Esophagus (tissue), 2 donors: ENCODE measurements around the gene SACM1L. TPM values are rescaled to one million over a fixed set of nuclear protein-coding genes. Genes with fewer than 3 reads are reported as not detected.

ENCODE experiments used
- H3K27ac ChIP-seq, 2 donors: one replicate each; pipeline ENCODE4 v1.5.1; 2013; ENCODE audit warnings: low read depth in 2 of 2, mild to moderate bottlenecking in 2 of 2, inconsistent platforms in 1 of 2, low read length in 1 of 2, moderate library complexity in 1 of 2
- H3K27me3 ChIP-seq, 2 donors: one replicate each; pipeline ENCODE4 v1.6.1; 2013; ENCODE audit warnings: low read length in 2 of 2, control low read depth in 1 of 2, mild to moderate bottlenecking in 1 of 2; ENCODE audit not compliant: insufficient read depth in 2 of 2, control insufficient read depth in 1 of 2
- H3K36me3 ChIP-seq, 2 donors: one replicate each; pipeline ENCODE4 v1.6.1; 2013; ENCODE audit warnings: low read length in 1 of 2; ENCODE audit not compliant: control insufficient read depth in 2 of 2, insufficient read depth in 2 of 2
- H3K4me1 ChIP-seq, 2 donors: one replicate each; pipeline ENCODE4 v1.6.1; 2013; ENCODE audit warnings: low read length in 1 of 2; ENCODE audit not compliant: control insufficient read depth in 2 of 2, insufficient read depth in 2 of 2
- H3K4me3 ChIP-seq, 2 donors: one replicate each; pipeline ENCODE4 v1.5.1; 2013; ENCODE audit warnings: low read length in 2 of 2, mild to moderate bottlenecking in 2 of 2, low read depth in 1 of 2, moderate library complexity in 1 of 2
- H3K9me3 ChIP-seq, 2 donors: one replicate each; pipeline ENCODE4 v1.6.1; 2013; ENCODE audit warnings: mild to moderate bottlenecking in 2 of 2, low read depth in 1 of 2, low read length in 1 of 2, moderate library complexity in 1 of 2; ENCODE audit not compliant: control insufficient read depth in 2 of 2, insufficient read depth in 1 of 2
- WGBS, 2 donors: extraction: QIAGEN DNeasy Blood & Tissue Kit; methylation state at CpG; one replicate each; pipeline ENCODE4 v1.1.7; 2013; 5-methylcytosine and 5-hydroxymethylcytosine counted together
- polyA plus RNA-seq, 2 donors: library from polyadenylated mRNA; stranded (reverse); fragments of 200-250 nt; gene quantifications; one replicate each; pipeline ENCODE4 v1.2.3, GENCODE V29; 2013
- donor health status: healthy with polysubstance abuse.
- donor health status: Bipolar disorder and iron deficiency.

Gene SACM1L
- polyA plus RNA-seq, 2 donors: 14.1 to 16.9 TPM

DNA sequence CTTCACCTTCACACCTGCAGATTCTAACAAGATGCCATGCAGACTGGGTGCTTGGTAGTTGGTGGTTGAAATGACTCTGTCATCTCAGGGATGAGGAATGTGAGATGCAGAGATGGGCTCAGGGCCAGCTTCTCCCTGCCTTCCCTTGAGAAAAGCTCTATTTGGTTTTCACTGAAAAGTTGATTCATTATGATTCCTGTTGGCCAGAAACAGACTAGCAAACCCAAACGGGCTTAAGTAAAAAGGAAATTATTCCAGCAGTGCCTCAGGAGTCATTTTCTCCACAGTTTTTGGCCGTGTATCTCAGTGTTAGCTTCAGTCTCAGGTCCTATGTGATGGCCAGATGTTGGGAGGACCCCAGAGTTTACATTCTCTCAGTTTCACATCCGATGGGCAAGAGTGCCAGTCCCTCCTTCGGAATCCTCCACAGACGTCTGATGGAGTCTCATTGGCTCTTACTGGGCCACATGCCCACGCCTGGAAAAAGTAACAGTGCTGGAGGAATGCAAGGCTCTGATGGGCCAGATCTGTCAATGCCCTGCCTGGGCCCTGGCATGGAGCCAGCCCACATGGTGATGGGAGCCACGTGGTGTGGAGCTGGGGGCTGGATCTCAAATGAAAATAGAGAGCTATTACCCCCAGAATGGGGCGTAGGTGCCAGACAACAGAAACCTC, 22.3 kb upstream of the SACM1L start:
- H3K36me3 ChIP-seq: peaks cover 0 to 2% of the 10 kb centered on the region in 2 donors
- peak overlapping the region in 1 of 2 donors; percentile 45 for H3K27ac ChIP-seq
- whole genome bisulfite sequencing, 2 donors: 43 to 52% methylated on average over 8 of the region's 8 CpGs
- H3K4me3 ChIP-seq: no peak overlapping the region
- H3K9me3 ChIP-seq: no peaks in the 10 kb centered on the region
- no peaks in the 10 kb centered on the region for H3K27me3 ChIP-seq
- H3K4me1 ChIP-seq: peaks cover 1 to 2% of the 10 kb centered on the region in 2 donors

DNA sequence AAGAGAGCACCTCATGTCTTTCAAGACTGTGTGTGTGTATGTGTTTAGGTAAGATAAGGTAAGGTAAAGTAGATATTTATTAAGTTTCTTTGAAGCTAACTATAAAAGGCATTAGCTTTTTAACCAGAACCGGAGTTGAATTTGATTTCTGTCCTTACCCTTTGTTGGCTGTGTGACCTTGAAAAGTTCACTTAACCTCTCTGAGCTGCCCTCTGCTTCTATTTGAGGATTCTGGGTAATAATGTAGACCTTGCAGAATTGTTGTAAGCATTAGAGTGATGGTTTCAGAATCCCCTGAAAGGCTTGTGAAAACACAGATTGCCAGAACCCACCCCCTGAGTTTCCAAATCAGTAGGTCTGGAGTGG, 21.6 kb upstream of the SACM1L start:
- Histone ChIP-seq H3K36me3 (peaks cover 0 to 5% of the 10 kb centered on the region in 2 donors), H3K4me1 (peaks cover 1 to 2% of the 10 kb centered on the region in 2 donors)
- 72 to 74% methylated on average over 1 of the region's 1 CpG for WGBS, 2 donors

DNA sequence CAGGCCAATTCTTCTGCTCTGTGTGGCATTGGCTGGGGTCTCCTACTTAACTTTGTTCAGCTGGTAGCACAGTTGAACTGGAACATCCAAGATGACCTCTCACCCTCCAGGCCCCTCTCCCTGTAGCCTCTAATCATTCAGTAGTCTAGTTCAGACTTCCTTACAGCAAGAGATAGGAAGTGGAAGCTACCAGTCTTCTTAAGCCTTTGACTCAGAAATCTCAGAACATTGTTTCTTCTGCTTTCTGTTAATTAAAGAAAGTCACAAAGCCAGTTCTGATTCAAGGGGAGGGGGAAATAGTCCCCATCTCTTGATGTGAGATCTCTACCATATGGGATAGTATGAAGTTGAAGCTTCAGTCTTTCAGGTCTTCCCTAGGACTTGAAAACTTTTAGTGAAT, 18.8 kb upstream of the SACM1L start:
- peaks cover 1 to 2% of the 10 kb centered on the region in 2 donors for H3K4me1 ChIP-seq
- no peak overlapping the region for H3K4me3 ChIP-seq
- H3K27ac ChIP-seq: no peak overlapping the region
- H3K27me3 ChIP-seq: no peaks in the 10 kb centered on the region
- H3K9me3 ChIP-seq: no peaks in the 10 kb centered on the region
- peaks cover 3 to 15% of the 10 kb centered on the region in 2 donors for H3K36me3 ChIP-seq

More for the DNA sequence above, 21.6 kb upstream of the SACM1L start:
- Histone ChIP-seq H3K9me3 (no peaks in the 10 kb centered on the region), H3K4me3 (no peak overlapping the region), H3K27ac (peak overlapping the region; percentile 1 to 13), H3K27me3 (no peaks in the 10 kb centered on the region)

DNA sequence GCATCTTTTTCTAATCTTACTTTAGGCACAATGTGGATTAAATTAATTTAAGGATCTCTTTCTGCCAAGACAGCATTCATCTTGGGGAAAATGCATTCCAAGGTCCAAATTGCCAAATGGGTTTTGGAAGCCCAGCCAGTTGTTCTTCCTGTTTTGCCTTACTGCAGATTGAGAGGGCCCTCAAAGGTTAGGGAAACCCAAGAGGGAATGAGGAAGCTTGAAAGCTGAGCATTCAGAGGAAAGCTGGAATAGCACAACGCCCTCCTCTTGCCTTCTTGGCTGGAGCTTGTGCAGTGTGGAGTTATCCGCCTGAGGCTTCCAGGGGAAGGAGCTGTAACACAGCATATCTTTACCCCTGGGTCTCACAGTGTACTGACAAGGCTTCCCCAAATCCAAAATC, 18.2 kb upstream of the SACM1L start:
- Histone ChIP-seq H3K9me3 (no peaks in the 10 kb centered on the region), H3K27ac (peak overlapping the region in 1 of 2 donors; percentile 2), H3K4me3 (no peak overlapping the region), H3K27me3 (no peaks in the 10 kb centered on the region), H3K36me3 (peaks cover 3 to 15% of the 10 kb centered on the region in 2 donors), H3K4me1 (peaks cover 0 to 2% of the 10 kb centered on the region in 2 donors)
- WGBS, 2 donors: 44 to 57% methylated on average over 2 of the region's 2 CpGs

DNA sequence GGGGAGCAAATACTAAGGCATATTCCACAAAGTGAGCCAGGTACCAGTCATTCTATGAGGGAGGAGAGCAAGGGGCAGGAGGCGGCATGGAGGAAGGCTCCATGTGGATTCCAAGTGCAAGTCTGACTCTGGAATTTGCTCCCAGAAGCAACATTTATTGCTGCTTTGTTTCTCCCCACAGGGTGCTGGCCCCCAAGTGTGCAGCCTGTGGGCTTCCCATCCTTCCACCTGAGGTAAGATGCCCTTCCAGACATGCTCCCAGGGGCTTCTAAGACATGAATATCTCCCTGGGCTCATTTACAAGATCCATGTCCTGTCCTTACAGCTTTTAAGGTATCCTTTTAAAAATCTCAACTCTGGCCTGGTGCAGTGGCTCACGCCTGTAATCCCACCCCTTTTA, 15.9 kb upstream of the SACM1L start:
- Histone ChIP-seq H3K36me3 (peaks cover 5 to 16% of the 10 kb centered on the region in 2 donors), H3K27me3 (no peaks in the 10 kb centered on the region), H3K27ac (no peak overlapping the region), H3K9me3 (no peaks in the 10 kb centered on the region), H3K4me1 (peaks cover 3 to 6% of the 10 kb centered on the region in 2 donors), H3K4me3 (no peak overlapping the region)
- 95 to 96% methylated on average over 2 of the region's 2 CpGs for WGBS, 2 donors

DNA sequence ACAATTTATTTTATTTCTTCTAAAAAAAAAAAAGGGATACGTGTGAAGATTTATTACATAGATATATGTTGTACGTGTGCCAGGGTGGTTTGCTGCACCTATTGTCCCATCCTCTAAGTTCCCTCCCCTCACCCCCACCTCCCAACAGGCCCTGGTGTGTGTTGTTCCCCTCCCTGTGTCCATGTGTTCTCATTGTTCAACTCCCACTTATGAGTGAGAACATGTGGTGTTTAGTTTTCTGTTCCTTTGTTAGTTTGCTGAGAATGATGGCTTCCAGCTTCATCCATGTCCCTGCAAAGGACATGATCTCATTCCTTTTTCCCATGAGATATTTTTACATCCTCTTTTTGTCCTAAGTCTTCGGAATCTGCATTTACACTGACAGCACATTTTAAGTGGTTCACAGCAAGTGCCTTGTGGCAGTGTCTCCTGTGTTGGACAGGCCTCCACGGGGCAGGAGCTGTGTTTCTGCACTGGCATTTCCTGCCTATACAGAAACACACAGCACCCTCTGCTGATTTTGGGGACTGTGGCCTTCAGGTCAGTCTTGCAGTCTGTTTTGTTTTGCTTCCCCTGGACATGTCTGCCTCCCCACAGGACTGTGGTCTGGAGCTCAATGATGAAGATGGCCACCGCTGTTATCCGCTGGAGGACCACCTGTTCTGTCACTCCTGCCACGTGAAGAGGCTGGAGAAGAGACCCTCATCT, 12.7 kb upstream of the SACM1L start:
- no peaks in the 10 kb centered on the region for H3K27me3 ChIP-seq
- whole genome bisulfite sequencing, 2 donors: 49 to 65% methylated on average over 7 of the region's 7 CpGs
- peak overlapping the region; percentile 30 to 81 for H3K27ac ChIP-seq
- H3K36me3 ChIP-seq: peaks cover 7 to 21% of the 10 kb centered on the region in 2 donors
- H3K4me1 ChIP-seq: peaks cover 3 to 6% of the 10 kb centered on the region in 2 donors
- no peaks in the 10 kb centered on the region for H3K9me3 ChIP-seq
- H3K4me3 ChIP-seq: no peak overlapping the region

DNA sequence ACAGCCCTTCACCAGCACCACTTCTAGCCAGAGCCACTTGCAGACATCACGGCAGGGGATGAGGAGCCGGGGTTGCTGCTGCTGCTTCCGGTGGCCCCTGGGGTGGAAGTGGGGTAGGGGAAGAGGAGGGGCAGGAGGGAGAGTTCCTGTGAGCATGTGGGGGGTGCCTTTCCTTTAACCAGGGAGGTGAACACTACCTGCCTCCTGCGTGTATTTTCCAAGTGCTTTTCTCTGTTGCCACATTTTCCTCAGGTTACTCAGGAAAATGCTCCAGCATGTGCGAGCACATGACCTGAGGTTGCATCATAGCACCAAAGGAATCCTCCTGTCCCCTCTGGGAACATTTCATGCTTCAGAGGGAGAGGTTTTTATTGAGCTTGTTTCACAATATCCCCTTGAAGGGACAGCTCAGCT, 12.2 kb upstream of the SACM1L start:
- H3K27me3 ChIP-seq: no peaks in the 10 kb centered on the region
- peak overlapping the region; percentile 30 to 81 for H3K27ac ChIP-seq
- peaks cover 7 to 21% of the 10 kb centered on the region in 2 donors for H3K36me3 ChIP-seq
- WGBS, 2 donors: 31 to 36% methylated on average over 5 of the region's 5 CpGs
- H3K4me3 ChIP-seq: no peak overlapping the region
- H3K9me3 ChIP-seq: no peaks in the 10 kb centered on the region
- peaks cover 3 to 6% of the 10 kb centered on the region in 2 donors for H3K4me1 ChIP-seq

DNA sequence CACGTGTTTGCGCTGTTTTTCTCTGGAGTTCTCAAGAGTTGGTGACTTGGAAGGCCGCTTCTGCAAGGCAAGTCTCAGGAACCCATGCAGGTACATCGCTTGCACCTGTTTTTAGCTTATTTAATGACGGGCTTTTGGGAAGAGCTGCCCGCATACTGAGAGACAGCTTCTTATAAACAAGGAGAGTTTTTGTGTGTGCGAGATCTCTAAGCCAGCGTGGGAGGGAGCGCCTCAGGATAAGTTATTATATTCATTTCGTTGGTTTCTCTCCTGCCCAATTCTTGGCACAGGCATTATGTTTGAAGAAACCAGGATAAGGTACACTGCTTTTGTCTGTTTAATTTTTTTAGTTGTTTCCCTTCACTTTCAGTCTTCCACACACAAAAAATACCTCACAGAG, 11.4 kb upstream of the SACM1L start:
- Histone ChIP-seq H3K27ac (no peak overlapping the region), H3K36me3 (peaks cover 7 to 18% of the 10 kb centered on the region in 2 donors), H3K4me1 (peaks cover 3 to 6% of the 10 kb centered on the region in 2 donors), H3K4me3 (no peak overlapping the region), H3K27me3 (no peaks in the 10 kb centered on the region), H3K9me3 (no peaks in the 10 kb centered on the region)
- 59 to 65% methylated on average over 10 of the region's 10 CpGs for WGBS, 2 donors

DNA sequence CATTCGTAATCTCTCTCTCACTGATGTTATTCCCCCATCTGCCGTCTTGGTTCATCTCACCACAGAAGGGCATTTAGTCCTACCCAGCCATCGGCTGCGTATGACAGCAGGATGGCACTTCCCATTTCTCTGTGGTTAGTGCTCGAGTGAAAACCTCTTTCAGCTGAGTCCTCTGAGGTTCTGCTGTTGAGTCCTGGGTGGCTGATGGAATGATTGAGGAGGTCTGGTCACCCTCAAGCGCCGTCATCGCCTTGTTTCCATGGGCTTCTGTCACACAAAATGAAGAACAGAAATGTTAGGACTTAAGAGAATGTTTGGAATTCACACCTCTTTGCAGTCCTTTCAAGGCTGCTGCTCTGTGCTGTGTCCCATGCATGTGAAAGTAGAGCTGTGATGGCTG, 9.4 kb upstream of the SACM1L start:
- Histone ChIP-seq H3K27me3 (no peaks in the 10 kb centered on the region), H3K4me3 (no peak overlapping the region), H3K36me3 (peaks cover 4 to 9% of the 10 kb centered on the region in 2 donors), H3K4me1 (peaks cover 3 to 6% of the 10 kb centered on the region in 2 donors), H3K27ac (no peak overlapping the region), H3K9me3 (no peaks in the 10 kb centered on the region)
- 84 to 88% methylated on average over 8 of the region's 8 CpGs for whole genome bisulfite sequencing, 2 donors
